Esophagus muscularis mucosa (tissue), 4 donors: ENCODE data around the gene PNPLA7.

Source experiments
- EP300 ChIP-seq: sonication (generic); formaldehyde crosslinking; IDR thresholded peaks from one replicate; pipeline ENCODE4 v1.6.1; 2017; ENCODE audit warnings: antibody characterized with exemption
- POLR2A ChIP-seq: fragments of 450-650 bp; IDR thresholded peaks from one replicate; pipeline ENCODE4 v1.6.1; 2017; ENCODE audit warnings: antibody characterized with exemption, moderate library complexity, mild to moderate bottlenecking, low read depth
- POLR2AphosphoS5 ChIP-seq, 2 donors: sonication (generic); formaldehyde crosslinking; IDR thresholded peaks; one replicate each; pipeline ENCODE4 v1.6.1; 2017; ENCODE audit warnings: antibody characterized with exemption in 2 of 2
- TF ChIP-seq, protein P1 (sequence below), 3 experiments: fragments of 200-600 bp in 2 of 3; fragments of 450-650 bp in 1 of 3; sonication (generic) in 2 of 3; IDR thresholded peaks; one replicate each; pipeline ENCODE4 v1.5.1; 2017 to 2019; ENCODE audit warnings: antibody characterized with exemption in 3 of 3, mild to moderate bottlenecking in 2 of 3, moderate library complexity in 1 of 3

DNA sequence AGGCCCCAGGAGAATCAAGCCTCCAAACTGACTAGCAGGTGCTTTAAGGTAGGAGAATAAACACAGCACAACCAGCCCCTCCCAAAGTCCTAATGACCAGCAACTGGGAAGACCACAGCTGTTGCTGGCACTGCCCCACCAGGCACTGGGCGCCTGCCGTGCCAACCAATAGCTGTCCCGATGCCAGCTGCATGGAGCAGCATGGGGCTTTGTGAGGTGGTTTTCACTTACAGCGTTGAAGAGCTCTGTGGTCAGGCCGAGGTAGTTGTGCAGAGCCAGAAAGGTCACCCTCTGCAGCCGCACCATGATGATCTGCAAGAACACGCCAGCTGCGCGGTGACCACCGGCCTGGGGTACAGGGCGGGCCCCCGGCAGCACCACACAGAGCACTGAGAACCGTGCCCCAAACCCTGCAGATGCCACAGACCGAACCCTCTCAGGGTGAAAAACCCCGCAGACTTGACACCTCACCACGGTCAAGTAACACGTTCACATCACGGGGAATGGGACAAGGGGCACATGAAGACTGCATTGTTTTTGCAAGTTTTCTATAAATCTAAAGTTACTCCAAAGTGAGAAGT lies 28.7 kb downstream of the PNPLA7 start:
- TF ChIP-seq POLR2AphosphoS5 (IDR thresholded peaks at IDR 0.05): no peak
- no peak for TF ChIP-seq EP300
- TF ChIP-seq, protein P1, sequence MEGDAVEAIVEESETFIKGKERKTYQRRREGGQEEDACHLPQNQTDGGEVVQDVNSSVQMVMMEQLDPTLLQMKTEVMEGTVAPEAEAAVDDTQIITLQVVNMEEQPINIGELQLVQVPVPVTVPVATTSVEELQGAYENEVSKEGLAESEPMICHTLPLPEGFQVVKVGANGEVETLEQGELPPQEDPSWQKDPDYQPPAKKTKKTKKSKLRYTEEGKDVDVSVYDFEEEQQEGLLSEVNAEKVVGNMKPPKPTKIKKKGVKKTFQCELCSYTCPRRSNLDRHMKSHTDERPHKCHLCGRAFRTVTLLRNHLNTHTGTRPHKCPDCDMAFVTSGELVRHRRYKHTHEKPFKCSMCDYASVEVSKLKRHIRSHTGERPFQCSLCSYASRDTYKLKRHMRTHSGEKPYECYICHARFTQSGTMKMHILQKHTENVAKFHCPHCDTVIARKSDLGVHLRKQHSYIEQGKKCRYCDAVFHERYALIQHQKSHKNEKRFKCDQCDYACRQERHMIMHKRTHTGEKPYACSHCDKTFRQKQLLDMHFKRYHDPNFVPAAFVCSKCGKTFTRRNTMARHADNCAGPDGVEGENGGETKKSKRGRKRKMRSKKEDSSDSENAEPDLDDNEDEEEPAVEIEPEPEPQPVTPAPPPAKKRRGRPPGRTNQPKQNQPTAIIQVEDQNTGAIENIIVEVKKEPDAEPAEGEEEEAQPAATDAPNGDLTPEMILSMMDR (IDR thresholded peaks at IDR 0.05): no peak
- TF ChIP-seq POLR2A: no peak
